ENCODE measurements around the gene DDX60. TPM values are rescaled to one million over a fixed set of nuclear protein-coding genes. Genes with fewer than 3 reads are reported as not detected.

The DDX60 gene
- total RNA-seq, 3 donors from 2014 or later: 9.5 to 19.5 (median 11.0) TPM

DNA sequence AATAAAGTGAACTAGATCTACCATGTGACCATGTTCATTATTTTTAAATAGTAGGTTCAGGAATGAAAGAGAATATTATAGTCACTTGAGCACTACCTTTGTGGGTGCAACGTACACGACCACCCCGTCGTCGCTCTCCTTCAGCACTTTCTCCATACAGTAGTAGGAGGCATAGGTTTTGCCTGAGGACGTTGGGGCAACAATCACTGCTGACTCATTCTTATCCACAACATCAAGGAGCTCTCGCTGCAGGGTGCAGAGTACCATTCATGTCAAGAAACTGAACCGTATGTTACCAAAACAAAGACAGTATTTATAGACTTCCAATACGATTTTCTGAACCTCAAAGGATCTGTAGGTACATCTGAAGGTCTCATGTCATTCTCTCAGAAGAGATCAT lies 44.7 kb downstream of the DDX60 start:
- no peak for TF ChIP-seq POLR2AphosphoS5 (IDR thresholded peaks at IDR 0.05)
- TF ChIP-seq, protein P1, sequence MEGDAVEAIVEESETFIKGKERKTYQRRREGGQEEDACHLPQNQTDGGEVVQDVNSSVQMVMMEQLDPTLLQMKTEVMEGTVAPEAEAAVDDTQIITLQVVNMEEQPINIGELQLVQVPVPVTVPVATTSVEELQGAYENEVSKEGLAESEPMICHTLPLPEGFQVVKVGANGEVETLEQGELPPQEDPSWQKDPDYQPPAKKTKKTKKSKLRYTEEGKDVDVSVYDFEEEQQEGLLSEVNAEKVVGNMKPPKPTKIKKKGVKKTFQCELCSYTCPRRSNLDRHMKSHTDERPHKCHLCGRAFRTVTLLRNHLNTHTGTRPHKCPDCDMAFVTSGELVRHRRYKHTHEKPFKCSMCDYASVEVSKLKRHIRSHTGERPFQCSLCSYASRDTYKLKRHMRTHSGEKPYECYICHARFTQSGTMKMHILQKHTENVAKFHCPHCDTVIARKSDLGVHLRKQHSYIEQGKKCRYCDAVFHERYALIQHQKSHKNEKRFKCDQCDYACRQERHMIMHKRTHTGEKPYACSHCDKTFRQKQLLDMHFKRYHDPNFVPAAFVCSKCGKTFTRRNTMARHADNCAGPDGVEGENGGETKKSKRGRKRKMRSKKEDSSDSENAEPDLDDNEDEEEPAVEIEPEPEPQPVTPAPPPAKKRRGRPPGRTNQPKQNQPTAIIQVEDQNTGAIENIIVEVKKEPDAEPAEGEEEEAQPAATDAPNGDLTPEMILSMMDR (IDR thresholded peaks at IDR 0.05): no peak
- TF ChIP-seq POLR2A (IDR thresholded peaks at IDR 0.05): no peak
- H3K27ac ChIP-seq: no peak overlapping the region
- no peak overlapping the region for H3K4me3 ChIP-seq
- H3K27me3 ChIP-seq: no peaks in the 10 kb centered on the region
- intact Hi-C loops (cut with DNase I; ENCODE audit: low total_unique reads): no loop called here
- no peaks in the 10 kb centered on the region for H3K4me1 ChIP-seq
- H3K36me3 ChIP-seq: peaks cover 6% of the 10 kb centered on the region
- H3K9me3 ChIP-seq: no peaks in the 10 kb centered on the region
- no peak for DNase-seq (ENCODE audit: low spot score in 2 of 2)

DNA sequence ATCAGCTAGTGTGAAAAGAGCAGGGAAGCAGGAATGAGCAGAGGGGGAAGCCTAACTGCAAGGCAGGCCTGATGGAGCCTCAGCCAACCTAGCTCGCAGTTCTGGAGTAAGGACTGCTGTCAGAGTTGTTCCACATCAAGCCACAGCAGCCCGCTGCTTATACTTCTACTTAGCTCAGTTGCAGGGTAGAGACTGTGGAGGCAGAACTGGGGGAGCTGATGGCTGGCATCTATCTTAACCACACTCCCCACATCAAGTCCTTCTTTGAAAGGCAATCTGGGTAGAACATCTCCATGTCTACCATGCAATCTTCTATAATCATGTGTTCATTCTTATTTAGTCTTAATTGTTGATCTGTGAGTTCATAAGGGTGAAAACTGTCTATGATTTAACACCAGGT lies 46.1 kb downstream of the DDX60 start:
- Histone ChIP-seq H3K4me1 (no peaks in the 10 kb centered on the region), H3K27me3 (no peaks in the 10 kb centered on the region), H3K27ac (no peak overlapping the region), H3K36me3 (peaks cover 6% of the 10 kb centered on the region), H3K4me3 (no peak overlapping the region), H3K9me3 (no peaks in the 10 kb centered on the region)
- intact Hi-C loops (cut with DNase I; ENCODE audit: low total_unique reads): no loop called here
- TF ChIP-seq POLR2AphosphoS5 (IDR thresholded peaks at IDR 0.05) (no peak), POLR2A (IDR thresholded peaks at IDR 0.05) (no peak)
- TF ChIP-seq, protein P1 (IDR thresholded peaks at IDR 0.05): no peak
- DNase-seq (ENCODE audit: low spot score in 2 of 2): no peak

DNA sequence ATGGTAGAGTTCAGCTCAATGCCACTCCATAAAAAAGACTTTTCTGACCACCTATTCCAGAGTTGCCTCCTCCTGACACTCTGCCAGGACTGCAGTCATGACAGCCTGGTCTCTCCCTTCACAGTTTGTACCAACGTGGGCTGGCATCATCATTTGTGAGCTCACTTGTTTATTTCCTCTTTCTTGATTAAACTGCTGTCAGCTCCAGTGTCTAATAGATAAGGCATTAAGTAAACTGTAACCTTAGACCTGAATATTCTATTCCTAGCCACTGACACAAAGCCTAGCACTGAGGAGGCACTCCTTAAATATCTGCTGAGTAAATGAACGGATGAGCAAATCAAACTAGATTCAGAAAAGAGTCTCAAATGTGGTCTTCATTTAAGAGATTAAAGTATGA lies 48.7 kb downstream of the DDX60 start:
- intact Hi-C loops (cut with DNase I; ENCODE audit: low total_unique reads): no loop called here
- Histone ChIP-seq H3K4me1 (no peaks in the 10 kb centered on the region), H3K27ac (no peak overlapping the region), H3K4me3 (no peak overlapping the region), H3K27me3 (no peaks in the 10 kb centered on the region), H3K36me3 (peaks cover 6% of the 10 kb centered on the region), H3K9me3 (no peaks in the 10 kb centered on the region)
- TF ChIP-seq, protein P1 (IDR thresholded peaks at IDR 0.05): no peak
- TF ChIP-seq POLR2AphosphoS5 (IDR thresholded peaks at IDR 0.05) (no peak), POLR2A (IDR thresholded peaks at IDR 0.05) (no peak)
- DNase-seq (ENCODE audit: low spot score in 2 of 2): no peak

DNA sequence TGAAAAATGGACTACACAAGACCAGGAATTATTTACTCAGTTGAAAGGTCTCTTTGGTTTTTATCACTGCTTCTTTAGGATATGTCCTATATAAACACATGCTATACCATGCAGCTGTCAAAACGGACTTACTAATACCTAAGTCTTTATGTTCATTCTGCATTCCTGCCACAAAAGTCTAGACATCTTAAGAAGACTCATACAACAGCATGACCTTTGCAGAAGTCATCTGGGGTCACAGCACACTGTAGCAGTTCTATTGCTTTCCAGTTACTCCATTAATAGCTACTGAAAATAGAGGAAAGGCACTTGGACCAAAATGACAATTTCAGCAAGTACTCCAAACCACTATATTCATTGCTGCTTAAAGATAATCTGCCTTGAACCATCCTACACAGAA lies 53.2 kb downstream of the DDX60 start:
- Histone ChIP-seq H3K27ac (no peak overlapping the region), H3K4me1 (no peaks in the 10 kb centered on the region), H3K27me3 (no peaks in the 10 kb centered on the region), H3K4me3 (no peak overlapping the region), H3K9me3 (no peaks in the 10 kb centered on the region), H3K36me3 (peaks cover 4% of the 10 kb centered on the region)
- intact Hi-C loops (cut with DNase I; ENCODE audit: low total_unique reads): no loop called here
- TF ChIP-seq, protein P1 (IDR thresholded peaks at IDR 0.05): no peak
- TF ChIP-seq POLR2AphosphoS5 (IDR thresholded peaks at IDR 0.05): no peak
- TF ChIP-seq POLR2A (IDR thresholded peaks at IDR 0.05): no peak
- no peak for DNase-seq (ENCODE audit: low spot score in 2 of 2)

DNA sequence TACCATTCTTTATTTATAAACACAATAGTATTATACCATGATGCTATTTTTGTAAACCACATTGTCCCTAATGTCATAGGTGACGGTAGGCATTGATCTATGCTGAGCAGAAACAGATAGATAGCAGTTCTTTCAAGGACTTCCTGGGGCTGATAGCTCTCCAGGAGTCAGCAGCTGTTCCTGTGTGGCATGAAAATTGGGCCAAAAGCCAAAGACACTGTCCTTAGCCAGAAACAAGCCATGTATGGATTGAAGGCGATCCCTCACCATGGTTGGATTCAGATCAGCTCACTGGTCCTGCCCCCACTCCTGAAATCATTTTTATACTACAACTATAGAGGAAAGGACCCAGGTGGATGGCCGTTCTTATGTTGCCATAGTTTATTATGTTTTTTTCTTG lies 53.6 kb downstream of the DDX60 start:
- Histone ChIP-seq H3K27ac (no peak overlapping the region), H3K4me3 (no peak overlapping the region), H3K27me3 (no peaks in the 10 kb centered on the region), H3K36me3 (peaks cover 4% of the 10 kb centered on the region), H3K4me1 (no peaks in the 10 kb centered on the region), H3K9me3 (no peaks in the 10 kb centered on the region)
- no peak for DNase-seq (ENCODE audit: low spot score in 2 of 2)
- intact Hi-C loops (cut with DNase I; ENCODE audit: low total_unique reads): no loop called here
- TF ChIP-seq POLR2AphosphoS5 (IDR thresholded peaks at IDR 0.05) (no peak), POLR2A (IDR thresholded peaks at IDR 0.05) (no peak)
- TF ChIP-seq, protein P1 (IDR thresholded peaks at IDR 0.05): no peak
